Tibial artery (tissue), 4 donors: Measurements from ENCODE around the gene HOXD9.

Experiments
- DNase-seq, 2 donors: peaks; one replicate each; pipeline ENCODE4 v3.0.0-alpha.2; 2019
- H3K27ac ChIP-seq, 2 donors: fragments of 200-600 bp; sonication (generic) in 1 of 2; 1 replicate in 1 of 2; 2 replicates in 1 of 2; pipeline ENCODE4 v1.5.1; 2018 to 2019; ENCODE audit warnings: mild to moderate bottlenecking in 1 of 2
- H3K27me3 ChIP-seq, 2 donors: fragments of 200-600 bp; sonication (generic) in 1 of 2; one replicate each; pipeline versions ENCODE4 v1.5.1 to v1.6.0; 2016 to 2019
- H3K36me3 ChIP-seq, 3 donors: fragments of 200-600 bp; sonication (generic) in 2 of 3; one replicate each; pipeline ENCODE4 v1.5.1; 2016 to 2019; ENCODE audit warnings: mild to moderate bottlenecking in 2 of 3
- H3K4me1 ChIP-seq, 4 donors: fragments of 200-600 bp; sonication (generic) in 2 of 4; 1 replicate in 3 of 4; 2 replicates in 1 of 4; pipeline ENCODE4 v1.5.1; 2016 to 2019
- H3K4me3 ChIP-seq, 2 donors: fragments of 200-600 bp; sonication (generic) in 1 of 2; 1 replicate in 1 of 2; 2 replicates in 1 of 2; pipeline ENCODE4 v1.5.1; 2018 to 2019; ENCODE audit warnings: mild to moderate bottlenecking in 2 of 2
- H3K9me3 ChIP-seq, 3 donors: fragments of 200-600 bp; sonication (generic) in 1 of 3; one replicate each; pipeline ENCODE4 v1.5.1; 2016 to 2019
- intact Hi-C: fragments of 100-400 bp; cut with DNase I; formaldehyde crosslinking; loops from one replicate; pipeline ENCODE4 v1.15.0; 2023; ENCODE audit warnings: low total_unique reads
- TF ChIP-seq, protein P1 (sequence below), 2 experiments: fragments of 200-600 bp in 1 of 2; fragments of 450-650 bp in 1 of 2; IDR thresholded peaks; one replicate each; pipeline ENCODE4 v1.5.1; 2017 to 2019; ENCODE audit warnings: antibody characterized with exemption in 2 of 2, mild to moderate bottlenecking in 1 of 2, moderate library complexity in 1 of 2

The HOXD9 gene

DNA sequence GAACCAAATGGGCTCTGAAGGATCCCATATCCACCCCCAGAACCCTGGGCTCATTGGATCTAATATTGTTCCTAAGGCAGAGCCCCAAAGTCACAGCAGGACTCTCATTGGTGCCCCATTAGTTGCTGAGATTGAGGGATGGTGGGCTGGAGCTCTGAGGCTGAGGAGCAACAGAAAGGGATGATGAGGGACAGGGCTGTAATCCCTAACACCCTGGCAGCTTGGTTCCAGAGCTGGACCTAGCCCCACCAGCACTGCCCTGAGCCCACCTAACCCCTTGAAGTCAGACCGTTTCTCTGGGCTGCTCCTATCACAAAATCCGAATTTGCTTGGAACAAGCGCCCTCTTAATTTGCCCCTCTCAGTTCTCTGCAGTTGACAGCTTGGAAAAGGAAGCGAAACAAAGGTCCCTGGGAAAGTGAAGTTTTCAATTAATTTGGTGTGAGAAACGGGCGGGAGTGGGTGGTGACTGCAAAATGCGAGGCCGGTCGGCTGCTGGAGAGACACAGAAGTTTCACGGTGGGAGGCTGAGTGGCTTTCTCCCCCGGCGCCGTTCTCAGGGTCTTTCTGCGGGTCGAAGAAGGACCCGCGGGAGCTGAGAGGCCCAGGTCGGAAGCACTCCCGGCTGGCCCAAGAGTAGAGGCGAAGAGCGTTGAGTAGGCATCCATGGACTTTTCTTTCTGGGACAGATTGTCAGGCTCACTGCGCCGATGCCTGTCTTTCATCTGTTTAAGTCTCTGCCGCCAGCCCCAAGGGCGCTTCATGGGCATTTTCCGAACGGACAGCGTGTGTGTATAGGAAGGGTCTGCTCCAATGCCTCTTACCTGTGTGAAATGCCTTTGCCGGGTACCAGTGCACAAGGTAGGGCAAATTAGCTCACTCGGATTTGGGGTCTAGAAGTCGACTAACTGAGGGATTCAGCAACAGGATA lies 30.9 kb upstream of the HOXD9 start:
- no peak overlapping the region for H3K27ac ChIP-seq
- H3K4me1 ChIP-seq, result peaks cover 0 to 34% (median 25%) of the 10 kb centered on the region in 4 donors
- H3K36me3 ChIP-seq, result no peaks in the 10 kb centered on the region
- no peaks in the 10 kb centered on the region for H3K9me3 ChIP-seq
- DNase-seq, result peak in 1 of 2 donors; percentile 48
- H3K4me3 ChIP-seq, result no peak overlapping the region
- peaks cover 7 to 100% of the 10 kb centered on the region in 2 donors for H3K27me3 ChIP-seq
- TF ChIP-seq, protein P1, sequence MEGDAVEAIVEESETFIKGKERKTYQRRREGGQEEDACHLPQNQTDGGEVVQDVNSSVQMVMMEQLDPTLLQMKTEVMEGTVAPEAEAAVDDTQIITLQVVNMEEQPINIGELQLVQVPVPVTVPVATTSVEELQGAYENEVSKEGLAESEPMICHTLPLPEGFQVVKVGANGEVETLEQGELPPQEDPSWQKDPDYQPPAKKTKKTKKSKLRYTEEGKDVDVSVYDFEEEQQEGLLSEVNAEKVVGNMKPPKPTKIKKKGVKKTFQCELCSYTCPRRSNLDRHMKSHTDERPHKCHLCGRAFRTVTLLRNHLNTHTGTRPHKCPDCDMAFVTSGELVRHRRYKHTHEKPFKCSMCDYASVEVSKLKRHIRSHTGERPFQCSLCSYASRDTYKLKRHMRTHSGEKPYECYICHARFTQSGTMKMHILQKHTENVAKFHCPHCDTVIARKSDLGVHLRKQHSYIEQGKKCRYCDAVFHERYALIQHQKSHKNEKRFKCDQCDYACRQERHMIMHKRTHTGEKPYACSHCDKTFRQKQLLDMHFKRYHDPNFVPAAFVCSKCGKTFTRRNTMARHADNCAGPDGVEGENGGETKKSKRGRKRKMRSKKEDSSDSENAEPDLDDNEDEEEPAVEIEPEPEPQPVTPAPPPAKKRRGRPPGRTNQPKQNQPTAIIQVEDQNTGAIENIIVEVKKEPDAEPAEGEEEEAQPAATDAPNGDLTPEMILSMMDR (IDR thresholded peaks at IDR 0.05), result no peak
- intact Hi-C loops, result loop anchor here (5.0 kb wide), 1 partner anchor 89 kb away; the partner anchor contains the start of gene LNPK

DNA sequence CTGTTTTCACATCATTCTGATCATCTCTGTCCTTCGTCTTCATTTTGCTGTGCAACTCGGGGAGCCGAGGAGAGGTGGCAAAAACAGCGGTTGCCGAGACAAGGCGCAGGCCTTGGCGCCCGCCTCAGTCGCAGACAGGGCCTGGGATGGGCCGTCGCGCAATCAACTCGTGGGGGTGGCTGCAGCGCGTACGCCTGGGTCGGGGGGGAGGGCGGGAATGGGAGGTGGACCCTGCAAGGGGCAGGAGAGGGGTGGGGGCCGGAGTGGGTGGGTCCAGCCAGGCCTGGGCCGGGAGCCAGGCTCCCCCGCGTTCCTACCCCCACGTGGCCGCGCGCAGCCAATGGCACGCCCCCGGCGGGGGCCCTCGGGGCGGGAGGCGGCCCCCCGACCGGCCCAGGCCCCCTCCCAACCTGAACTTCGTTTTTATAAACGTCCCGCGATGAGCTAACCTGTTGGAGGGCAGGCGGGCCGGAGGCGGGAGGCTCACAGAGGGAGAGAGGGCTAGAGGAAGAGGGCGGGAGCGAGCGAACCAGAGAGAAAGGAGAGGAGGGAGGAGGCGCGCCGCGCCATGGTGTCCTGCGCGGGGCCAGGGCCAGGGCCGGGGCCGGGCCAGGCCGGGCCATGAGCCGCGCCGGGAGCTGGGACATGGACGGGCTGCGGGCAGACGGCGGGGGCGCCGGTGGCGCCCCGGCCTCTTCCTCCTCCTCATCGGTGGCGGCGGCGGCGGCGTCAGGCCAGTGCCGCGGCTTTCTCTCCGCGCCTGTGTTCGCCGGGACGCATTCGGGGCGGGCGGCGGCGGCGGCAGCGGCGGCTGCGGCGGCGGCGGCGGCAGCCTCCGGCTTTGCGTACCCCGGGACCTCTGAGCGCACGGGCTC lies 30.0 kb upstream of the HOXD9 start, which contains the start of gene HOXD13:
Gene HOXD13 (plus strand): TSS at position 452 of the 875 bp plus-strand sequence. CDS start 170 bp downstream, at position 622.
- no peaks in the 10 kb centered on the region for H3K9me3 ChIP-seq
- H3K36me3 ChIP-seq, result no peaks in the 10 kb centered on the region
- peaks cover 7 to 100% of the 10 kb centered on the region in 2 donors for H3K27me3 ChIP-seq
- H3K4me3 ChIP-seq, result peak within 1 kb of the TSS; percentile 22 to 44
- no peak within 1 kb of the TSS for H3K27ac ChIP-seq
- DNase-seq, result peak in 1 of 2 donors; percentile 60
- TF ChIP-seq, protein P1 (IDR thresholded peaks at IDR 0.05), result no peak
- intact Hi-C loops, result loop anchor here (5.0 kb wide), 1 partner anchor 90 kb away; the partner anchor contains the start of gene LNPK
- peaks cover 0 to 43% (median 34%) of the 10 kb centered on the region in 4 donors for H3K4me1 ChIP-seq

DNA sequence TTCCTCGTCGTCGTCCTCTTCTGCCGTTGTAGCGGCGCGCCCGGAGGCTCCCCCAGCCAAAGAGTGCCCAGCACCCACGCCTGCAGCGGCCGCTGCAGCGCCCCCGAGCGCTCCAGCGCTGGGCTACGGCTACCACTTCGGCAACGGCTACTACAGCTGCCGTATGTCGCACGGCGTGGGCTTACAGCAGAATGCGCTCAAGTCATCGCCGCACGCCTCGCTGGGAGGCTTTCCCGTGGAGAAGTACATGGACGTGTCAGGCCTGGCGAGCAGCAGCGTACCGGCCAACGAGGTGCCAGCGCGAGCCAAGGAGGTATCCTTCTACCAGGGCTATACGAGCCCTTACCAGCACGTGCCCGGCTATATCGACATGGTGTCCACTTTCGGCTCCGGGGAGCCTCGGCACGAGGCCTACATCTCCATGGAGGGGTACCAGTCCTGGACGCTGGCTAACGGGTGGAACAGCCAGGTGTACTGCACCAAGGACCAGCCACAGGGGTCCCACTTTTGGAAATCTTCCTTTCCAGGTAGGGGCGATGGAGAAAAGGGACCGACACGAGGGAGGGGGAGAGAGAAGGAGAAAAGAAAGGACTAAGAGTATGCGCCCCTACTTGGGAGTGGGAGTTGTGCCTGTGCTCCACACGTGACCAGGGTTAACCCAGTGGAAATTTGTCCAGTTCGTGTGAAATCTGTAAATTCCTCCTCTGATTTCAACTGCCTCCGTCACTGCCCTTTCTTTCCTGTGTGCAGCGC lies 29.2 kb upstream of the HOXD9 start:
- no peaks in the 10 kb centered on the region for H3K36me3 ChIP-seq
- H3K27me3 ChIP-seq, result peaks cover 7 to 100% of the 10 kb centered on the region in 2 donors
- peaks cover 0 to 45% (median 36%) of the 10 kb centered on the region in 4 donors for H3K4me1 ChIP-seq
- intact Hi-C loops, result loop anchor here (5.0 kb wide), 1 partner anchor 91 kb away; the partner anchor contains the start of gene LNPK
- H3K9me3 ChIP-seq, result no peaks in the 10 kb centered on the region
- TF ChIP-seq, protein P1 (IDR thresholded peaks at IDR 0.05), result no peak
- H3K4me3 ChIP-seq, result peak overlapping the region; percentile 22 to 44
- no peak overlapping the region for H3K27ac ChIP-seq
- peak in 1 of 2 donors; percentile 64 for DNase-seq

DNA sequence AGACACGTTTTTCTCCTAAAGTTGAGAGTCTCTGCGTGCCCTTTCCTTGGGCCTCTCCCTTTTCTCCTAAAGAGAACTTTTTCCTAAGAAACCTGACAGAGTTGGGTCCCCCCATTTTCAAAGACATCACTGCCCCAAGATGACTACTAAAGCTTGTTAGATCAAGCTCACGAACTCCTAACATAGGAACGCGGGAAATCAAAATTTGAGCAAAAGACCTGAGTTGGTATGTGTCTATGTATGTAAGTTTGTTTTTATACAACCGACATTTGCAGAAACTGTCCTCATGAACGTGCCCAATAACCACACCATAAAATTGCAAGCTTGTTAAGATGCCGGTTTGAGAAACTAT lies 28.6 kb upstream of the HOXD9 start:
- peaks cover 7 to 100% of the 10 kb centered on the region in 2 donors for H3K27me3 ChIP-seq
- H3K27ac ChIP-seq, result no peak overlapping the region
- peaks cover 0 to 47% (median 39%) of the 10 kb centered on the region in 4 donors for H3K4me1 ChIP-seq
- H3K4me3 ChIP-seq, result no peak overlapping the region
- TF ChIP-seq, protein P1 (IDR thresholded peaks at IDR 0.05), result no peak
- H3K9me3 ChIP-seq, result no peaks in the 10 kb centered on the region
- intact Hi-C loops, result loop anchor here (5.0 kb wide), 1 partner anchor 92 kb away; the partner anchor contains the start of gene LNPK
- no peak for DNase-seq
- no peaks in the 10 kb centered on the region for H3K36me3 ChIP-seq
